ENCODE measurements around the gene CARD14. TPM values are rescaled to one million over a fixed set of nuclear protein-coding genes. Genes with fewer than 3 reads are reported as not detected.

CARD14 gene
- total RNA-seq, 1 experiment from 2014 or later, result 0.24 TPM

DNA sequence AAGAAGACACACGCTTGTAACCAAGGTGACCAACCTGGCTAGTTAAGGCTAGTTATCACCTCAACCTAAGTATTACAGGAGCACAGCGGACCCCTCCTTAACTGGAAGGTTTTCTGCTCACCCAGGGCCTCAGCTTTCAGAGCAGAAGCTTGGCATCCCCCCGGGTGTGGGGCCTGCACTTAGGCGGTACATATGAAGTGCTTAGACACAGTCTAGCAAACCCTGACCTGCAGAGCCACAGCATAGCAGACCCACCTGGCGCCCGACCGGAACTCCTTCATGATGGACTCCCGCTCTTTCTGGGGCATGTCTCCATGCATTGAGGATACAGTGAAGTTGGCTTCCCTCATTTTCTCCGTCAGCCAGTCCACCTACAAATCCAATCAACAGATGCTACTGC is 32.7 kb upstream of the CARD14 start:
- H3K27me3 Mint-ChIP-seq (ENCODE audit: low read depth), result no peaks in the 10 kb centered on the region
- no peaks in the 10 kb centered on the region for H3K79me2 ChIP-seq (ENCODE audit: insufficient read depth, low read length)
- no peak overlapping the region for H4K5ac ChIP-seq (ENCODE audit: insufficient read length, low read depth, low read length)
- H2BK5ac ChIP-seq (ENCODE audit: insufficient read length, low read length), result no peak overlapping the region
- H3K23ac ChIP-seq (ENCODE audit: insufficient read length, low read depth, low read length), result no peak overlapping the region
- no peak overlapping the region for H3T11ph ChIP-seq (ENCODE audit: low read length)
- no peak overlapping the region for H2BK12ac ChIP-seq (ENCODE audit: insufficient read length, low read depth, low read length)
- H3K23me2 ChIP-seq (ENCODE audit: insufficient read length, low read depth, low read length, poor library complexity, severe bottlenecking), result no peaks in the 10 kb centered on the region
- DNase-seq, result peak; percentile 17
- H2AK5ac ChIP-seq (ENCODE audit: insufficient read length, low read length), result no peak overlapping the region
- no peak overlapping the region for H2BK20ac ChIP-seq (ENCODE audit: low read depth, low read length, poor library complexity, severe bottlenecking)
- 0 out of 7 replicates have a peak overlapping the region, but pooled peaks of 1 of the 3 experiments have one; percentile 65 for H3K27ac Mint-ChIP-seq
- no peaks in the 10 kb centered on the region for H4K20me1 ChIP-seq (ENCODE audit: control insufficient read depth, insufficient read depth, insufficient read length)
- TF ChIP-seq, protein P1, sequence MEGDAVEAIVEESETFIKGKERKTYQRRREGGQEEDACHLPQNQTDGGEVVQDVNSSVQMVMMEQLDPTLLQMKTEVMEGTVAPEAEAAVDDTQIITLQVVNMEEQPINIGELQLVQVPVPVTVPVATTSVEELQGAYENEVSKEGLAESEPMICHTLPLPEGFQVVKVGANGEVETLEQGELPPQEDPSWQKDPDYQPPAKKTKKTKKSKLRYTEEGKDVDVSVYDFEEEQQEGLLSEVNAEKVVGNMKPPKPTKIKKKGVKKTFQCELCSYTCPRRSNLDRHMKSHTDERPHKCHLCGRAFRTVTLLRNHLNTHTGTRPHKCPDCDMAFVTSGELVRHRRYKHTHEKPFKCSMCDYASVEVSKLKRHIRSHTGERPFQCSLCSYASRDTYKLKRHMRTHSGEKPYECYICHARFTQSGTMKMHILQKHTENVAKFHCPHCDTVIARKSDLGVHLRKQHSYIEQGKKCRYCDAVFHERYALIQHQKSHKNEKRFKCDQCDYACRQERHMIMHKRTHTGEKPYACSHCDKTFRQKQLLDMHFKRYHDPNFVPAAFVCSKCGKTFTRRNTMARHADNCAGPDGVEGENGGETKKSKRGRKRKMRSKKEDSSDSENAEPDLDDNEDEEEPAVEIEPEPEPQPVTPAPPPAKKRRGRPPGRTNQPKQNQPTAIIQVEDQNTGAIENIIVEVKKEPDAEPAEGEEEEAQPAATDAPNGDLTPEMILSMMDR (conservative IDR thresholded peaks at IDR 0.05), result no peak
- H3K4ac ChIP-seq (ENCODE audit: low read depth, low read length), result no peak overlapping the region
- no peaks in the 10 kb centered on the region for H3K4me1 ChIP-seq (ENCODE audit: insufficient read depth, low read length)
- no peak overlapping the region for H3K56ac ChIP-seq (ENCODE audit: insufficient read length, low read depth, low read length)
- H3K4me3 Mint-ChIP-seq, result no peak overlapping the region
- H3K9me3 ChIP-seq (ENCODE audit: control insufficient read depth, low read depth, low read length), result no peaks in the 10 kb centered on the region
- H3K4me2 ChIP-seq (ENCODE audit: insufficient read depth, insufficient read length, low read length), result no peak overlapping the region
- H2BK15ac ChIP-seq (ENCODE audit: low read depth, low read length), result no peak overlapping the region
- H3K79me1 ChIP-seq (ENCODE audit: insufficient read depth, low read depth, low read length, poor library complexity, severe bottlenecking), result no peaks in the 10 kb centered on the region
- H3K36me3 Mint-ChIP-seq (ENCODE audit: insufficient read depth in 1 of 3, low read depth in 3 of 3), result peaks cover 64 to 97% (median 95%) of the 10 kb centered on the region in 3 experiments
- no peak overlapping the region for H2BK120ac ChIP-seq (ENCODE audit: low read depth, low read length, poor library complexity, severe bottlenecking)
- WGBS (ENCODE audit: extremely low coverage, insufficient read length, low lambda C conversion rate), result no CpG with 5 or more reads among the region's 9 CpGs
- H2AFZ ChIP-seq (ENCODE audit: low read length), result no peak overlapping the region
- H3K27me3 ChIP-seq (ENCODE audit: insufficient read depth, low read length), result no peaks in the 10 kb centered on the region
- no peaks in the 10 kb centered on the region for H3K9me3 Mint-ChIP-seq
- no peak overlapping the region for H3K14ac ChIP-seq (ENCODE audit: insufficient read depth, low read length)
- H3K4me1 Mint-ChIP-seq, result no peaks in the 10 kb centered on the region
- H3K9ac ChIP-seq (ENCODE audit: extremely low read depth, insufficient read length, low read length), result no peak overlapping the region
- H4K91ac ChIP-seq (ENCODE audit: insufficient read length, low read depth, low read length), result no peak overlapping the region
- H4K8ac ChIP-seq (replicated peaks; ENCODE audit: insufficient read length, low read depth, low read length), result no peak overlapping the region
- no peak overlapping the region for H3K27ac ChIP-seq (ENCODE audit: insufficient read length, low read depth, low read length)
- H3K18ac ChIP-seq (ENCODE audit: insufficient read length, low read depth, low read length), result no peak overlapping the region
